Adrenal gland (tissue), 12 donors: Measurements from ENCODE around the gene PROCR. TPM values are rescaled to one million over a fixed set of nuclear protein-coding genes. Genes with fewer than 3 reads are reported as not detected.
"Not testable (repeated sequence)": the region's sequence is repeated elsewhere in the genome, so short reads cannot be mapped to it uniquely, and the experiment has no call there.

Experiments used
- DNase-seq, 7 donors: peaks; one replicate each; pipeline ENCODE4 v3.0.0-alpha.2; 2019 to 2020
- H3K27ac ChIP-seq, 5 donors: fragments of 200-600 bp; sonication (generic) in 4 of 5; 1 replicate in 3 of 5; 2 replicates in 2 of 5; pipeline versions ENCODE4 v1.5.1 to v1.8.0; 2016 to 2020; ENCODE audit warnings: mild to moderate bottlenecking in 1 of 5
- H3K27me3 ChIP-seq: fragments of 200-600 bp; 2 replicates; pipeline ENCODE4 v1.8.0; 2021
- H3K36me3 ChIP-seq, 2 donors: fragments of 200-600 bp; replicated peaks in 1 of 2; 1 replicate in 1 of 2; 2 replicates in 1 of 2; pipeline versions ENCODE4 v1.5.1 to v1.8.0; 2018 to 2022
- H3K4me1 ChIP-seq, 2 donors: fragments of 200-600 bp; replicated peaks in 1 of 2; 1 replicate in 1 of 2; 2 replicates in 1 of 2; pipeline versions ENCODE4 v1.5.1 to v1.8.0; 2018 to 2021
- H3K4me3 ChIP-seq, 4 donors: fragments of 200-600 bp; sonication (generic) in 3 of 4; one replicate each; pipeline ENCODE4 v1.5.1; 2016 to 2018
- H3K9me3 ChIP-seq, 3 donors: fragments of 200-600 bp; sonication (generic) in 1 of 3; replicated peaks in 1 of 3; 1 replicate in 2 of 3; 2 replicates in 1 of 3; pipeline versions ENCODE4 v1.5.1 to v1.8.0; 2016 to 2021
- POLR2A ChIP-seq, 2 donors: fragments of 450-650 bp; IDR thresholded peaks; one replicate each; pipeline ENCODE4 v1.6.1; 2017; ENCODE audit warnings: antibody characterized with exemption in 2 of 2, mild to moderate bottlenecking in 2 of 2, moderate library complexity in 1 of 2
- WGBS, 4 donors: extraction: QIAGEN DNeasy Blood & Tissue Kit in 2 of 4; methylation state at CpG; one replicate each; pipeline versions ENCODE4 v1.1.5 to v1.1.7; 2013 to 2017; 5-methylcytosine and 5-hydroxymethylcytosine counted together
- intact Hi-C, 2 donors: fragments of 100-400 bp; cut with DNase I; formaldehyde crosslinking; loops; one replicate each; pipeline versions ENCODE4 v1.14.1 to v1.15.0; 2022 to 2023
- polyA plus RNA-seq, 3 donors: library from polyadenylated mRNA; stranded (reverse); fragments of 200-250 nt in 2 of 3; fragments of 350-450 nt in 1 of 3; fragmentation: Illumina TruSeq in 1 of 3; extraction: RNeasy Lipid Tissue Mini Kit (QIAGEN cat#74804) in 1 of 3; gene quantifications; one replicate each; pipeline ENCODE4 v1.2.3, GENCODE V29; 2013 to 2014
- total RNA-seq, 9 donors: library from RNA; depleted of rRNA in 4 of 9; stranded (reverse); fragments of >200 nt in 4 of 9; fragments of 120-200 nt in 1 of 9; fragmentation: NEBNext Ultra II Directional in 1 of 9; extraction: Animal tissue kit (Norgen Biotek cat#: 25700) in 1 of 9; gene quantifications; one replicate each; pipeline versions ENCODE4 v1.1.0 to v1.2.4, GENCODE V29; 2013 to 2023
- TF ChIP-seq, protein P1 (sequence below), 6 experiments: fragments of 450-650 bp in 4 of 6; fragments of 200-600 bp in 2 of 6; sonication (generic) in 1 of 6; IDR thresholded peaks; 1 replicate in 5 of 6; 2 replicates in 1 of 6; pipeline versions ENCODE4 v1.5.1 to v1.8.0; 2016 to 2021; ENCODE audit warnings: antibody characterized with exemption in 6 of 6, mild to moderate bottlenecking in 2 of 6, moderate library complexity in 1 of 6
- donor health status: healthy with polysubstance abuse.
- donor health status: Bipolar disorder and iron deficiency.
- donor health status: DM: yes; HTN: yes; CAD: no.
- donor health status: DM: no; HTN: no; CAD: no.
- donor health status: DM: no; HTN: no; CAD: no.
- donor health status: DM: yes; HTN: yes; CAD: no.

PROCR gene
- total and polyA plus RNA-seq, 12 donors = 5.7 to 87.0 (median 29.1) TPM

DNA sequence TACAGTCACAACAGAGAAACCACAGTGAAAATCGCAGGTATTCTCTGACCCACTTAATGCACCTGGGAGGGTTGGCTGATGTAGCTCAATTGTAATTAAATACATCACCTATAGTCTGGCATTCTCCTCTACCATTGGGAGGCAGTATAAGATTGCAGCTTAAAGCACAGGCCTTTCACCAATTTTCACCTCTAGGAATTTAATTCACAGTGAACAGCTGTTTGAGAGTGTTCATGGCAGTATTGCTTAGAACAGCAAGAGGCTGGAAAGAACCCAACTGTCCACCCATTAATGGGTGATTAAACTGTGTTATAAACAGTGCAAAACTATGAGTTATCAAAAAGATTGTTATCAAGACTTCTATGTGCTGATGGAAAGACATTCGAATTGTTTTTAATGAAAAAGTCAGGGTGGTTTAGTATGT is 26.7 kb upstream of the PROCR start:
- no peak for DNase-seq
- intact Hi-C loops = loop anchor here (10.0 kb wide), 2 partner anchors 60 to 130 kb away; partner anchors contain the start of gene MMP24OS (in 1 of the 2)

DNA sequence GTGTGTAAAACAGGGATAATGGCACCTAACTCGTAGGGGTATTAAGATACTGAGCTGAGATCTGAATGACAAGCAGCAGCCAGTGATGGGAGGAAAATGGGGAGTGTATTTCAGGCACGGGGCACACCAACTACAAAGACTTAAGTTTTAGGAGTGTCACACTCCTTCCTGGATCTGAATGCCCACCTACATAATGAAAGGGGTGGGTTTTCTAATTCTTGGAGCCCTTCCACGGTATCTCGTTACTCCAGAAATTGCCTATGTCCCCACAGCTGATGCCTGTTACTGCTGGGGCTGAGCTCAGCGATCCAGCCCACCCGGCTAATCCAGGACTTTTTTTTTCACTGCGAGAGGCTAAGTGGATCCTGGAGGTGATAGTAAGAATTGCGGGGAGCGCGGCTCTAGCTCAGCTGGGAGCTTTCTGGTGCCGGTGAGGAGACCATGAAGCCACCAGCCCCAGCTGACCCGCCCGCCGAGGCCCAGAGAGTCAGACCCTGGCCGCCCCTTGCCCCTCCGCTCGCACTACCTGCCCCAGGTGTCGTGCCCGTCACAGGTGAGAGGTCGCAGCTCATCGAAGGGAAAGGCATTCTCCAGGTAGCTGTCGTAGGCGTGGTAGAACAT is 25.5 kb upstream of the PROCR start:
- Histone ChIP-seq H3K9me3 (no peaks in the 10 kb centered on the region), H3K4me3 (peak overlapping the region; percentile 12 to 88 (median 62)), H3K4me1 (peaks cover 10 to 24% of the 10 kb centered on the region in 2 donors), H3K27me3 (no peaks in the 10 kb centered on the region), H3K27ac (peak overlapping the region in 4 of 5 donors; percentile 12 to 88 (median 72)), H3K36me3 (peaks cover 0 to 25% of the 10 kb centered on the region in 2 donors)
- intact Hi-C loops = loop anchor here (10.0 kb wide), 2 partner anchors 58 to 128 kb away; partner anchors contain the start of gene MMP24OS (in 1 of the 2)
- no peak for TF ChIP-seq POLR2A (IDR thresholded peaks at IDR 0.05)
- TF ChIP-seq, protein P1, sequence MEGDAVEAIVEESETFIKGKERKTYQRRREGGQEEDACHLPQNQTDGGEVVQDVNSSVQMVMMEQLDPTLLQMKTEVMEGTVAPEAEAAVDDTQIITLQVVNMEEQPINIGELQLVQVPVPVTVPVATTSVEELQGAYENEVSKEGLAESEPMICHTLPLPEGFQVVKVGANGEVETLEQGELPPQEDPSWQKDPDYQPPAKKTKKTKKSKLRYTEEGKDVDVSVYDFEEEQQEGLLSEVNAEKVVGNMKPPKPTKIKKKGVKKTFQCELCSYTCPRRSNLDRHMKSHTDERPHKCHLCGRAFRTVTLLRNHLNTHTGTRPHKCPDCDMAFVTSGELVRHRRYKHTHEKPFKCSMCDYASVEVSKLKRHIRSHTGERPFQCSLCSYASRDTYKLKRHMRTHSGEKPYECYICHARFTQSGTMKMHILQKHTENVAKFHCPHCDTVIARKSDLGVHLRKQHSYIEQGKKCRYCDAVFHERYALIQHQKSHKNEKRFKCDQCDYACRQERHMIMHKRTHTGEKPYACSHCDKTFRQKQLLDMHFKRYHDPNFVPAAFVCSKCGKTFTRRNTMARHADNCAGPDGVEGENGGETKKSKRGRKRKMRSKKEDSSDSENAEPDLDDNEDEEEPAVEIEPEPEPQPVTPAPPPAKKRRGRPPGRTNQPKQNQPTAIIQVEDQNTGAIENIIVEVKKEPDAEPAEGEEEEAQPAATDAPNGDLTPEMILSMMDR (IDR thresholded peaks at IDR 0.05) = peak in 2 of 6 experiments; percentile 2 to 18
- DNase-seq = peak in 3 of 7 donors; percentile 26 to 42 (median 32)
- 6 to 8% (median 7%) methylated on average over 14 to 23 of the region's 23 CpGs for whole genome bisulfite sequencing, 4 donors

More for the DNA sequence above, 26.7 kb upstream of the PROCR start:
- Histone ChIP-seq H3K4me3 (no peak overlapping the region), H3K27ac (peak overlapping the region in 2 of 5 donors; percentile 32 to 35), H3K4me1 (peaks cover 10 to 24% of the 10 kb centered on the region in 2 donors), H3K9me3 (no peaks in the 10 kb centered on the region), H3K36me3 (peaks cover 0 to 37% of the 10 kb centered on the region in 2 donors), H3K27me3 (no peaks in the 10 kb centered on the region)
- TF ChIP-seq, protein P1 (IDR thresholded peaks at IDR 0.05) = peak in 5 of 6 experiments; percentile 14 to 88 (median 51)
- TF ChIP-seq POLR2A (IDR thresholded peaks at IDR 0.05) = no peak
- 31 to 39% (median 37%) methylated on average over 2 of the region's 2 CpGs for WGBS, 4 donors

DNA sequence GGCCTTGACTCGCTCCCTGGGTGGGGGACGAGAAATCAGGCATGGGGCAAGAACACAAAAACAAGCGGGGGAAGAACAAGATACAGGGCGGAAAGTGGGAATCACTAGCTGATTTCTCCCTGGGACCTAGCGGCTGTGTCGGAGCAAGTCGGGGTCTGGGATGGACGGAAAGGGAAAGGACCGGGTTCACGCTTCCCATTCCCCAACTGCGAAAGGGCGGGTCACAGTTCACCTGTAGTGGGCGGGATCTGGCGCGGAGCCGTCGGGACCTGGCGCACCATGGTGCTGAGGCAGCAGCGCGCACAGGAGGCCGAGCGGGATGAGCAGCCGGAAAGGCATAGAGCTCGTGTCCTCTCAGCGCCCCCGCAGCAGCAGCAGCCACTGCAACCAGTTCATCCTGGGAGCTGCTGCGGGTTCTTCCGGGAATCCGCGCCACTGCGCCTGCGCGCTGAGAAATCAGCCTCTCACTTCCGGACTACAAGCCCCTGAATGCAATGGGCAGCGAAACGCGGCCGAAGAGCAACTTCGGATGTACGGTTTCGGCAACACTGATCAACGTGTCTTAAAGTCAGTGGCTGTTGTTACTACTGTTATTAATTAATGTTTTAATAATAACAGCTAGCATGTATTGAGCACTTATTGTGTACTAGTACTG is 24.8 kb upstream of the PROCR start, which contains the start of gene EDEM2:
TSS of gene EDEM2 (minus strand) at position 417 of the 655 bp plus-strand sequence. CDS start at position 339, 78 bp downstream.
- peak; percentile 92 to 97 (median 95) for DNase-seq
- intact Hi-C loops = loop anchor here (10.0 kb wide), 2 partner anchors 58 to 128 kb away; partner anchors contain the start of gene MMP24OS (in 1 of the 2)
- peaks cover 10 to 24% of the 10 kb centered on the region in 2 donors for H3K4me1 ChIP-seq
- no peaks in the 10 kb centered on the region for H3K9me3 ChIP-seq
- TF ChIP-seq, protein P1 (IDR thresholded peaks at IDR 0.05) = no peak
- TF ChIP-seq POLR2A (IDR thresholded peaks at IDR 0.05) = peak in 1 of 2 donors; percentile 73
- H3K27ac ChIP-seq = peak within 1 kb of the TSS; percentile 12 to 88 (median 59)
- H3K27me3 ChIP-seq = no peaks in the 10 kb centered on the region
- H3K4me3 ChIP-seq = peak within 1 kb of the TSS; percentile 12 to 88 (median 62)
- 0 to 1% (median 0%) methylated on average over 17 to 42 of the region's 42 CpGs for WGBS, 4 donors
- H3K36me3 ChIP-seq = peaks cover 0 to 19% of the 10 kb centered on the region in 2 donors

DNA sequence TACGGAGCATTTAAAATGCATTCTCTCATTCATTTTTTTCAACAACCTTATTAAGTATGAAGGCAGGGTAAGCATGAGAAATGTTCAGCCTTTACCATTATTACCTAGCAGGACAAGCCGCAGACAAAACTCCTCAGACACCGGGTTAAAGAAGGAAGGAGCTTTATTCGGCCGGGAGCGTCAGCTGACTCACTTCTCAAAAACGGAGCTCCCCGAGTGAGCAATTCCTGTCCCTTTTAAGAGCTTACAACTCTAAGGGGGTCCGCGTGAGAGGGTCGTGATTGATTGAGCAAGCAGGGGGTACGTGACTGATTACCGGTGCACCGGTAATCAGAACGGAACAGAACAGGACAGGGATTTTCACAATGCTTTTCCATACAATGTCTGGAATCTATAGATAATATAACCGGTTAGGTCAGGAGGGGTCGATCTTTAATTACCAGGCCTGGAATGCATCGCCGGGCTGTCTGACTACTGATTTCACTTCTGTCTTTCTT is 24.2 kb upstream of the PROCR start:
- peak in 1 of 7 donors; percentile 38 for DNase-seq
- H3K9me3 ChIP-seq, H3K27me3 ChIP-seq: not testable (repeated sequence)
- peak overlapping the region in 3 of 4 donors; percentile 62 to 88 (median 63) for H3K4me3 ChIP-seq
- intact Hi-C loops = loop anchor here (10.0 kb wide), 2 partner anchors 57 to 127 kb away; partner anchors contain the start of gene MMP24OS (in 1 of the 2)
- 5 to 8% (median 5%) methylated on average over 15 to 19 of the region's 19 CpGs for WGBS, 4 donors
- peaks cover 10 to 24% of the 10 kb centered on the region in 2 donors for H3K4me1 ChIP-seq
- H3K36me3 ChIP-seq = peaks cover 0 to 13% of the 10 kb centered on the region in 2 donors
- peak overlapping the region in 4 of 5 donors; percentile 37 to 88 (median 72) for H3K27ac ChIP-seq
